SU-DHL-6 (cell line): ENCODE measurements around the gene CELSR1.

Experiments used
- EZH2phosphoT487 ChIP-seq: fragments of 200-600 bp; sonication (generic), shearing (Covaris generic); conservative IDR thresholded peaks from 2 replicates; pipeline ENCODE4 v1.6.1; 2018; ENCODE audit warnings: mild to moderate bottlenecking, antibody characterized with exemption, low read length, moderate library complexity, mixed read lengths
- TF ChIP-seq, protein P1 (sequence below): fragments of 200-600 bp; sonication (generic); IDR thresholded peaks from one replicate; pipeline ENCODE4 v1.5.1; 2017; ENCODE audit warnings: antibody characterized with exemption, mild to moderate bottlenecking, low read length, moderate library complexity; ENCODE audit not compliant: insufficient read depth, poor library complexity, severe bottlenecking

DNA sequence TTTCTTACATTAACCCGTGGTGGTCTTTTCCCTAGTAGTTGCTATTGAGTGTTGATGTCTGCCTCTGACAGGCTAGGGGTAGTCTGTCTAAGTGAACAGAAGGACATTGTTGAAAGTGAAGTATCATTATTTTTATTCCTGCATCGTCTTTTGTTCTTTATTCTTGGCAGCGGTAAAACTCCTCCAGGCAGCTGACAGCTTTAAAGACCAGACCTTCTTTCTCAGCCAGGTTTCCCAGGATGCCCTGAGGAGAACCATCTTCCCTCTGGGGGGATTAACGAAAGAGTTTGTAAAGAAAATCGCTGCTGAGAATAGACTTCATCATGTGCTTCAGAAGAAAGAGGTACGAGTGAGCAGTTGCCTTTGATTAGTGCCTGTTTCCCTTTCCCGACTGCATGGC, 187.3 kb downstream of the CELSR1 start:
- no peak for TF ChIP-seq EZH2phosphoT487
- TF ChIP-seq, protein P1, sequence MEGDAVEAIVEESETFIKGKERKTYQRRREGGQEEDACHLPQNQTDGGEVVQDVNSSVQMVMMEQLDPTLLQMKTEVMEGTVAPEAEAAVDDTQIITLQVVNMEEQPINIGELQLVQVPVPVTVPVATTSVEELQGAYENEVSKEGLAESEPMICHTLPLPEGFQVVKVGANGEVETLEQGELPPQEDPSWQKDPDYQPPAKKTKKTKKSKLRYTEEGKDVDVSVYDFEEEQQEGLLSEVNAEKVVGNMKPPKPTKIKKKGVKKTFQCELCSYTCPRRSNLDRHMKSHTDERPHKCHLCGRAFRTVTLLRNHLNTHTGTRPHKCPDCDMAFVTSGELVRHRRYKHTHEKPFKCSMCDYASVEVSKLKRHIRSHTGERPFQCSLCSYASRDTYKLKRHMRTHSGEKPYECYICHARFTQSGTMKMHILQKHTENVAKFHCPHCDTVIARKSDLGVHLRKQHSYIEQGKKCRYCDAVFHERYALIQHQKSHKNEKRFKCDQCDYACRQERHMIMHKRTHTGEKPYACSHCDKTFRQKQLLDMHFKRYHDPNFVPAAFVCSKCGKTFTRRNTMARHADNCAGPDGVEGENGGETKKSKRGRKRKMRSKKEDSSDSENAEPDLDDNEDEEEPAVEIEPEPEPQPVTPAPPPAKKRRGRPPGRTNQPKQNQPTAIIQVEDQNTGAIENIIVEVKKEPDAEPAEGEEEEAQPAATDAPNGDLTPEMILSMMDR: no peak
